Measurements from ENCODE around the gene SSR2.

SSR2 gene

DNA sequence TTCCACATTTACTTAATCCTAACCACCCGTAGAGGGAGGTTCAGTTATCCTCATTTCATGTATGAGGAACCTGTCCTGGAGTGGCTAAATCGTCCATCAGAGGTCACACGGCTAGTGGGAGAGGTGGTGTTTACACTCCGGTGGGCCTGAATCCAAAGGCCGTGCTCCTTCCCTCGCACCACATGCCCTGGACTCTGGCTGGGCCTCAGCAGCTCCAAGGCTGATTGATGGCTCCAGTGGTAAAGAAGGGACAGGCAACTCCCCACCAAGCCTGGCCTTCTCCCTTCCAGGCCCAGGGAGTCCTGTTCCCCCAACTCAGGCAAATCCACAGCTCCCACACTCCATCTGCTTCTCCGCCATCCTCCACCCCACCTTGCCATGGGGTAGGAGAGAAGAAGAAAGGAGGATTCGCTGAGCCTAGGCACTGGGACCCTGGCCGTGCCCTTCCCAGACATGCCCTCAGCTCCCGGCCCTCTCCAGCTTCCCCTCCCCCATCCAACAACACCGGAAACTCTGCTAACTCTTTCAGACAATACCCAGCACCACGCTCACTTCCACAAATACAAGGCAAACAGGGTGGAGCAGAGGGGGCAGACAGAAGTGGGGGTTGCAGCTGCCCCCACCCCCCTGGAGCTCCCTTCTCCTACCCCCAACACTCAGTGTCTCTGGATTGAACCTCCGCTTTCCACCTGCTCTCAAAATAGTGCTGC lies 53.3 kb downstream of the SSR2 start:
- peaks cover 26 to 70% of the 10 kb centered on the region in 2 experiments for H3K36me3 ChIP-seq (ENCODE audit: control insufficient read depth in 2 of 2, insufficient read depth in 1 of 2, low read length in 2 of 2)
- TF ChIP-seq GLIS2 (tag by site-specific recombination; IDR thresholded peaks at IDR 0.05) (no peak), ZNF530 (tag by site-specific recombination; IDR thresholded peaks at IDR 0.05; ENCODE audit: low read depth) (no peak), ZNF202 (tag by site-specific recombination; IDR thresholded peaks at IDR 0.05; ENCODE audit: borderline replicate concordance) (no peak), ZNF433 (tag by site-specific recombination; IDR thresholded peaks at IDR 0.05; ENCODE audit: low read depth) (no peak), ZSCAN16 (tag by site-specific recombination; IDR thresholded peaks at IDR 0.05) (no peak), ZNF76 (tag by site-specific recombination; IDR thresholded peaks at IDR 0.05; ENCODE audit: borderline replicate concordance, low read depth) (no peak), ZNF677 (tag by site-specific recombination; IDR thresholded peaks at IDR 0.05) (no peak), RBAK (tag by site-specific recombination; IDR thresholded peaks at IDR 0.05) (no peak), FEZF1 (tag by site-specific recombination; IDR thresholded peaks at IDR 0.05) (no peak)
- TF ChIP-seq, protein P1, sequence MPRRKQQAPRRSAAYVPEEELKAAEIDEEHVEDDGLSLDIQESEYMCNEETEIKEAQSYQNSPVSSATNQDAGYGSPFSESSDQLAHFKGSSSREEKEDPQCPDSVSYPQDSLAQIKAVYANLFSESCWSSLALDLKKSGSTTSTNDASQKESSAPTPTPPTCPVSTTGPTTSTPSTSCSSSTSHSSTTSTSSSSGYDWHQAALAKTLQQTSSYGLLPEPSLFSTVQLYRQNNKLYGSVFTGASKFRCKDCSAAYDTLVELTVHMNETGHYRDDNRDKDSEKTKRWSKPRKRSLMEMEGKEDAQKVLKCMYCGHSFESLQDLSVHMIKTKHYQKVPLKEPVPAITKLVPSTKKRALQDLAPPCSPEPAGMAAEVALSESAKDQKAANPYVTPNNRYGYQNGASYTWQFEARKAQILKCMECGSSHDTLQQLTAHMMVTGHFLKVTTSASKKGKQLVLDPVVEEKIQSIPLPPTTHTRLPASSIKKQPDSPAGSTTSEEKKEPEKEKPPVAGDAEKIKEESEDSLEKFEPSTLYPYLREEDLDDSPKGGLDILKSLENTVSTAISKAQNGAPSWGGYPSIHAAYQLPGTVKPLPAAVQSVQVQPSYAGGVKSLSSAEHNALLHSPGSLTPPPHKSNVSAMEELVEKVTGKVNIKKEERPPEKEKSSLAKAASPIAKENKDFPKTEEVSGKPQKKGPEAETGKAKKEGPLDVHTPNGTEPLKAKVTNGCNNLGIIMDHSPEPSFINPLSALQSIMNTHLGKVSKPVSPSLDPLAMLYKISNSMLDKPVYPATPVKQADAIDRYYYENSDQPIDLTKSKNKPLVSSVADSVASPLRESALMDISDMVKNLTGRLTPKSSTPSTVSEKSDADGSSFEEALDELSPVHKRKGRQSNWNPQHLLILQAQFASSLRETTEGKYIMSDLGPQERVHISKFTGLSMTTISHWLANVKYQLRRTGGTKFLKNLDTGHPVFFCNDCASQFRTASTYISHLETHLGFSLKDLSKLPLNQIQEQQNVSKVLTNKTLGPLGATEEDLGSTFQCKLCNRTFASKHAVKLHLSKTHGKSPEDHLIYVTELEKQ (tag by site-specific recombination; IDR thresholded peaks at IDR 0.05; ENCODE audit: borderline replicate concordance): no peak
- H3K9me3 ChIP-seq (ENCODE audit: control insufficient read depth, insufficient read depth, low read depth, low read length): no peaks in the 10 kb centered on the region
- ChIA-PET POLR2A (interaction anchor here (0.7 to 1.6 kb wide), 4 partner anchors 10 to 27 kb away, joined by 3 to 7 read pairs (median 4); partner anchors contain the start of gene RXFP4), CTCF (interaction anchor here (1.0 to 2.6 kb wide), 5 partner anchors 9 to 98 kb away, joined by 3 to 13 read pairs (median 6); no protein-coding TSS in a partner anchor)
- H3K4me1 ChIP-seq (ENCODE audit: control insufficient read depth, insufficient read depth, low read length): no peaks in the 10 kb centered on the region; the same call in 1 of the 2 replicates
- H3K4me3 ChIP-seq (ENCODE audit: low read depth, low read length): no peak overlapping the region
- H3K27ac ChIP-seq (ENCODE audit: extremely low read depth, low read depth, low read length): 0 out of 2 replicates have a peak overlapping the region, but pooled peaks have one; percentile 9

DNA sequence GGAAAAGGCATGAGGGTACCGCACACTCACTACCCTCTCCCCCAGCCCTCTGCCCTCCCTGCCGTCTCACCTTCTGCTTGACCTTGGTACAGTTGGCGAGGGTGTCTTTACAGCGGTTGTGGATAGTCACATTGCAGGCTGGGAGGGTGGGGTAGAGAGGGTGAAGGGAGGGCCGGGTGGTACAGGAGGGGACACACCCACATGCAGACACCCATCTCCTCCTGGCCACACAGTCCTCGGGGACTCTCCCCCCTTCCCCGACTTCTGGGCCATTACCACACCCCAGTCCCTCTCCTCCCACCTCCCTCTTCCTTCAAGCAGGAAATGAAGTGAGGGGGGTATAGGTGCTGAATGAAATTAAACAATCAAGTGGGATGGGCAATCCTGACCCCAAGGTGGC lies 54.0 kb downstream of the SSR2 start:
- H3K4me1 ChIP-seq (ENCODE audit: control insufficient read depth, insufficient read depth, low read length): no peaks in the 10 kb centered on the region; the same call in 1 of the 2 replicates
- CTCF ChIA-PET: interaction anchor here (0.6 to 2.6 kb wide), 8 partner anchors 9 to 99 kb away, joined by 3 to 13 read pairs (median 6); partner anchors contain the start of gene ARHGEF2
- H3K27ac ChIP-seq (ENCODE audit: extremely low read depth, low read depth, low read length): no peak overlapping the region
- H3K4me3 ChIP-seq (ENCODE audit: low read depth, low read length): no peak overlapping the region
- no peak for TF ChIP-seq ZNF626 (tag by site-specific recombination; IDR thresholded peaks at IDR 0.05)
- no peak for TF ChIP-seq ZNF174 (tag by site-specific recombination; IDR thresholded peaks at IDR 0.05)
- peak; percentile 93 for TF ChIP-seq KLF1 (tag by site-specific recombination; IDR thresholded peaks at IDR 0.05)
- TF ChIP-seq ZBTB21 (tag by site-specific recombination; IDR thresholded peaks at IDR 0.05): no peak
- TF ChIP-seq ZNF155 (tag by site-specific recombination; IDR thresholded peaks at IDR 0.05): no peak
- TF ChIP-seq, protein P2, sequence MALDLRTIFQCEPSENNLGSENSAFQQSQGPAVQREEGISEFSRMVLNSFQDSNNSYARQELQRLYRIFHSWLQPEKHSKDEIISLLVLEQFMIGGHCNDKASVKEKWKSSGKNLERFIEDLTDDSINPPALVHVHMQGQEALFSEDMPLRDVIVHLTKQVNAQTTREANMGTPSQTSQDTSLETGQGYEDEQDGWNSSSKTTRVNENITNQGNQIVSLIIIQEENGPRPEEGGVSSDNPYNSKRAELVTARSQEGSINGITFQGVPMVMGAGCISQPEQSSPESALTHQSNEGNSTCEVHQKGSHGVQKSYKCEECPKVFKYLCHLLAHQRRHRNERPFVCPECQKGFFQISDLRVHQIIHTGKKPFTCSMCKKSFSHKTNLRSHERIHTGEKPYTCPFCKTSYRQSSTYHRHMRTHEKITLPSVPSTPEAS (tag by site-specific recombination; IDR thresholded peaks at IDR 0.05): no peak
- POLR2A ChIA-PET: no interaction called here
- H3K36me3 ChIP-seq (ENCODE audit: control insufficient read depth in 2 of 2, insufficient read depth in 1 of 2, low read length in 2 of 2): peaks cover 26 to 72% of the 10 kb centered on the region in 2 experiments
- no peaks in the 10 kb centered on the region for H3K9me3 ChIP-seq (ENCODE audit: control insufficient read depth, insufficient read depth, low read depth, low read length)

DNA sequence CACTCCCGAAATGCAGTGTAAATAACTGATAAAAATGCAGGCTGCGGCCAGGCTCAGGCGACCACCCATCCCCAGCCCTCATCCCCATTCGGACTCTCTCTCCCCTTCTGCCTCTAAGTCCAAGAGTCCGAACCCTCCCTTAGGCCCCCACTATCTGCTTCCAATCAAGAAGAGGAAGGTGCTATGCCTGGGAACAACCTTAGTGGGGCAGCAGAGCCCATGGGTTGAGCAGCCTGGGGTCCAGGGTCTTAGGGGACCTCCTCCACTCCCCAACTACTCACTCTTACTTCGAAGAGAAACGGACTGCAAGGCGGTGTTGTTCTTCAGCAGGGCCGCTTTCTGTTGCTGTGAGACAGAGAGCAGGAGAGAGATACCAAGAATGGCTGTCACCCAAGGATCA lies 54.6 kb downstream of the SSR2 start:
- Histone ChIP-seq H3K27ac (ENCODE audit: extremely low read depth, low read depth, low read length) (no peak overlapping the region), H3K9me3 (ENCODE audit: control insufficient read depth, insufficient read depth, low read depth, low read length) (no peaks in the 10 kb centered on the region), H3K4me3 (ENCODE audit: low read depth, low read length) (no peak overlapping the region), H3K4me1 (ENCODE audit: control insufficient read depth, insufficient read depth, low read length) (no peaks in the 10 kb centered on the region; the same call in 1 of the 2 replicates), H3K36me3 (ENCODE audit: control insufficient read depth in 2 of 2, insufficient read depth in 1 of 2, low read length in 2 of 2) (peaks cover 28 to 78% of the 10 kb centered on the region in 2 experiments)
- ChIA-PET POLR2A (interaction anchor here (1.0 kb wide), 1 partner anchor 17 kb away, joined by 3 read pairs; no protein-coding TSS in a partner anchor), CTCF (interaction anchor here (0.6 to 2.6 kb wide), 11 partner anchors 12 to 100 kb away, joined by 3 to 13 read pairs (median 4); partner anchors contain the start of gene ARHGEF2)
- TF ChIP-seq, protein P3, sequence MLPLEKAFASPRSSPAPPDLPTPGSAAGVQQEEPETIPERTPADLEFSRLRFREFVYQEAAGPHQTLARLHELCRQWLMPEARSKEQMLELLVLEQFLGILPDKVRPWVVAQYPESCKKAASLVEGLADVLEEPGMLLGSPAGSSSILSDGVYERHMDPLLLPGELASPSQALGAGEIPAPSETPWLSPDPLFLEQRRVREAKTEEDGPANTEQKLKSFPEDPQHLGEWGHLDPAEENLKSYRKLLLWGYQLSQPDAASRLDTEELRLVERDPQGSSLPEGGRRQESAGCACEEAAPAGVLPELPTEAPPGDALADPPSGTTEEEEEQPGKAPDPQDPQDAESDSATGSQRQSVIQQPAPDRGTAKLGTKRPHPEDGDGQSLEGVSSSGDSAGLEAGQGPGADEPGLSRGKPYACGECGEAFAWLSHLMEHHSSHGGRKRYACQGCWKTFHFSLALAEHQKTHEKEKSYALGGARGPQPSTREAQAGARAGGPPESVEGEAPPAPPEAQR (tag by site-specific recombination; IDR thresholded peaks at IDR 0.05): no peak
- no peak for TF ChIP-seq ZNF629 (tag by site-specific recombination; IDR thresholded peaks at IDR 0.05)
- TF ChIP-seq ZNF433 (tag by site-specific recombination; IDR thresholded peaks at IDR 0.05; ENCODE audit: low read depth): no peak
- no peak for TF ChIP-seq HOXA7 (CRISPR knock-in tag; IDR thresholded peaks at IDR 0.05; ENCODE audit: borderline replicate concordance)
- TF ChIP-seq, protein P4, sequence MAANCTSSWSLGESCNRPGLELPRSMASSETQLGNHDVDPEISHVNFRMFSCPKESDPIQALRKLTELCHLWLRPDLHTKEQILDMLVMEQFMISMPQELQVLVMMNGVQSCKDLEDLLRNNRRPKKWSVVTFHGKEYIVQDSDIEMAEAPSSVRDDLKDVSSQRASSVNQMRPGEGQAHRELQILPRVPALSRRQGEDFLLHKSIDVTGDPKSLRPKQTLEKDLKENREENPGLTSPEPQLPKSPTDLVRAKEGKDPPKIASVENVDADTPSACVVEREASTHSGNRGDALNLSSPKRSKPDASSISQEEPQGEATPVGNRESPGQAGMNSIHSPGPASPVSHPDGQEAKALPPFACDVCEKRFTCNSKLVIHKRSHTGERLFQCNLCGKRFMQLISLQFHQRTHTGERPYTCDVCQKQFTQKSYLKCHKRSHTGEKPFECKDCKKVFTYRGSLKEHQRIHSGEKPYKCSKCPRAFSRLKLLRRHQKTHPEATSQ (tag by site-specific recombination; IDR thresholded peaks at IDR 0.05): no peak
- TF ChIP-seq, protein P5, sequence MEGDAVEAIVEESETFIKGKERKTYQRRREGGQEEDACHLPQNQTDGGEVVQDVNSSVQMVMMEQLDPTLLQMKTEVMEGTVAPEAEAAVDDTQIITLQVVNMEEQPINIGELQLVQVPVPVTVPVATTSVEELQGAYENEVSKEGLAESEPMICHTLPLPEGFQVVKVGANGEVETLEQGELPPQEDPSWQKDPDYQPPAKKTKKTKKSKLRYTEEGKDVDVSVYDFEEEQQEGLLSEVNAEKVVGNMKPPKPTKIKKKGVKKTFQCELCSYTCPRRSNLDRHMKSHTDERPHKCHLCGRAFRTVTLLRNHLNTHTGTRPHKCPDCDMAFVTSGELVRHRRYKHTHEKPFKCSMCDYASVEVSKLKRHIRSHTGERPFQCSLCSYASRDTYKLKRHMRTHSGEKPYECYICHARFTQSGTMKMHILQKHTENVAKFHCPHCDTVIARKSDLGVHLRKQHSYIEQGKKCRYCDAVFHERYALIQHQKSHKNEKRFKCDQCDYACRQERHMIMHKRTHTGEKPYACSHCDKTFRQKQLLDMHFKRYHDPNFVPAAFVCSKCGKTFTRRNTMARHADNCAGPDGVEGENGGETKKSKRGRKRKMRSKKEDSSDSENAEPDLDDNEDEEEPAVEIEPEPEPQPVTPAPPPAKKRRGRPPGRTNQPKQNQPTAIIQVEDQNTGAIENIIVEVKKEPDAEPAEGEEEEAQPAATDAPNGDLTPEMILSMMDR (tag by site-specific recombination; IDR thresholded peaks at IDR 0.05): peak; percentile 19; the same call in 1 of the 2 replicates

Measured in HEK293 (cell line).